ENCODE data around the gene SEBOX. TPM values are rescaled to one million over a fixed set of nuclear protein-coding genes. Genes with fewer than 3 reads are reported as not detected.

Gene SEBOX
- total and polyA plus RNA-seq, 2 of the 8 experiments (the other 6 are each of a cell fraction or from before 2014, with no cell fraction given), result not detected

DNA sequence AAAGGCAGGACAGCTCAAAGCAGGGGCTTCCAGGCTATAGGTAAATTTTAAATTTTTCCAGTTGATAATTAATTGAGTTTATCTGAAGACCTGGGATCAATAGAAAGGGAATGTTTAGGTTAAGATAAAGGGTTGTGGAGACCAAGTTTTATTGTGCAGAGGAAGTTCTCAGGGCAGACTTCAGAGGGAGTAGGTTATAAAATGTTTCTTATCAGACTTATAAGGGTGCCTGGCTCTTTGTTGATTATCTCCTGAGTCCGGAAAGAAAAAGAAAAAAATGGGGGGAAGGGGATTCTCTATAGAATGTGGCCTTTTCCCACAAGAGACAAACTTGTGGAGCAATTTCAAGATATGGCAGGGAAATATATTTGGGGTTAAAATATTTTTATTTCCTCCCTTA is 25.1 kb upstream of the SEBOX start:
- ChIA-PET CTCF (ENCODE audit: partially characterized antibody) (interaction anchor here (1.6 to 14.7 kb wide), 3 partner anchors 8 to 27 kb away, joined by 3 to 142 read pairs (median 9); no protein-coding TSS in a partner anchor), POLR2A (ENCODE audit: partially characterized antibody) (interaction anchor here (0.6 to 12.7 kb wide), 2 partner anchors 12 to 87 kb away, joined by 3 to 135 read pairs; partner anchors contain the start of gene SLC46A1)
- Histone ChIP-seq H2BK12ac (ENCODE audit: low read depth, low read length) (no peak overlapping the region), H3K79me1 (ENCODE audit: low read depth, low read length) (no peaks in the 10 kb centered on the region), H3K79me2 (ENCODE audit: control insufficient read depth in 1 of 2, insufficient read depth in 2 of 2, low read length in 2 of 2) (no peaks in the 10 kb centered on the region), H2AK5ac (ENCODE audit: low read depth, low read length) (no peak overlapping the region), H3K27me3 (replicated peaks in 1 of 4; ENCODE audit: control insufficient read depth in 3 of 4, extremely low read depth in 1 of 4, insufficient read depth in 3 of 4, low read length in 3 of 4) (peaks cover 4 to 11% (median 8%) of the 10 kb centered on the region in 4 experiments), H3K4me3 (ENCODE audit: extremely low read depth in 1 of 4, insufficient read depth in 2 of 4, low read depth in 3 of 4, low read length in 4 of 4) (no peak overlapping the region), H2BK120ac (replicated peaks; ENCODE audit: low read depth, low read length) (no peak overlapping the region), H2AFZ (ENCODE audit: low read length) (no peak overlapping the region), H4K5ac (ENCODE audit: insufficient read length, low read depth, low read length) (no peak overlapping the region), H4K20me1 (replicated peaks in 1 of 2; ENCODE audit: control insufficient read depth in 1 of 2, insufficient read depth in 2 of 2, low read length in 2 of 2) (no peaks in the 10 kb centered on the region), H3K23ac (ENCODE audit: insufficient read length) (no peak overlapping the region), H3K4me1 (replicated peaks in 1 of 4; ENCODE audit: control insufficient read depth in 3 of 4, insufficient read depth in 4 of 4, low read length in 3 of 4) (no peaks in the 10 kb centered on the region; a peak in 2 of 7 replicates), H3K18ac (ENCODE audit: extremely low read depth, low read length) (no peak overlapping the region), H2BK15ac (ENCODE audit: low read length) (no peak overlapping the region), H2BK20ac (ENCODE audit: low read length) (no peak overlapping the region), H3K14ac (ENCODE audit: insufficient read length) (no peak overlapping the region), H3K23me2 (ENCODE audit: low read depth, low read length) (no peaks in the 10 kb centered on the region; the same call in 1 of the 2 replicates), H4K91ac (replicated peaks; ENCODE audit: insufficient read length, low read length) (no peak overlapping the region), H3K4ac (replicated peaks; ENCODE audit: insufficient read length, low read depth, low read length) (no peak overlapping the region), H3K27ac (ENCODE audit: low read depth, low read length) (no peak overlapping the region), H2BK5ac (ENCODE audit: low read depth, low read length) (no peak overlapping the region), H3K9me3 (ENCODE audit: insufficient read depth in 2 of 2, low read depth in 1 of 2, low read length in 1 of 2) (no peaks in the 10 kb centered on the region), H3K56ac (replicated peaks; ENCODE audit: insufficient read length, low read depth, low read length) (no peak overlapping the region), H3K9ac (replicated peaks in 1 of 4; ENCODE audit: extremely low read depth in 1 of 4, low read depth in 3 of 4, low read length in 3 of 4) (no peak overlapping the region), H3K4me2 (ENCODE audit: insufficient read depth in 1 of 2, low read depth in 2 of 2, low read length in 2 of 2) (no peak overlapping the region), H3K36me3 (ENCODE audit: control insufficient read depth in 2 of 4, insufficient read depth in 4 of 4, low read length in 3 of 4) (0 out of 8 replicates have a peak, but pooled peaks cover 0 to 3% (median 0%) of the 10 kb centered on the region in 4 experiments), H4K8ac (ENCODE audit: extremely low read depth, insufficient read depth, low read length) (no peak overlapping the region)
- FAIRE-seq, result no peak
- WGBS, 2 experiments (ENCODE audit: extremely low coverage in 1 of 2, insufficient coverage in 1 of 2, insufficient read length in 1 of 2, insufficient replicate concordance in 2 of 2, low coverage in 1 of 2, low lambda C conversion rate in 2 of 2, missing lambda C conversion rate in 1 of 2), result 92% methylated on average over 1 of the region's 1 CpG; no CpG with 5 or more reads in 1 of the 2 experiments
- DNase-seq (ENCODE audit: low read depth in 1 of 2, low spot score in 2 of 2), result no peak
- no peak for TF ChIP-seq GABPA (IDR thresholded peaks at IDR 0.05; ENCODE audit: borderline replicate concordance, insufficient read depth, low read length)
- TF ChIP-seq TEAD4 (IDR thresholded peaks at IDR 0.05; ENCODE audit: low read depth, low read length), result no peak
- TF ChIP-seq, protein P1, sequence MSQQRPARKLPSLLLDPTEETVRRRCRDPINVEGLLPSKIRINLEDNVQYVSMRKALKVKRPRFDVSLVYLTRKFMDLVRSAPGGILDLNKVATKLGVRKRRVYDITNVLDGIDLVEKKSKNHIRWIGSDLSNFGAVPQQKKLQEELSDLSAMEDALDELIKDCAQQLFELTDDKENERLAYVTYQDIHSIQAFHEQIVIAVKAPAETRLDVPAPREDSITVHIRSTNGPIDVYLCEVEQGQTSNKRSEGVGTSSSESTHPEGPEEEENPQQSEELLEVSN (IDR thresholded peaks at IDR 0.05), result no peak
- no peak for TF ChIP-seq RNF2 (IDR thresholded peaks at IDR 0.05; ENCODE audit: borderline replicate concordance, low read depth, low read length, missing control alignments, poor library complexity, severe bottlenecking)
- TF ChIP-seq YY1 (IDR thresholded peaks at IDR 0.05; ENCODE audit: low read depth, low read length), result no peak
- TF ChIP-seq, protein P2, sequence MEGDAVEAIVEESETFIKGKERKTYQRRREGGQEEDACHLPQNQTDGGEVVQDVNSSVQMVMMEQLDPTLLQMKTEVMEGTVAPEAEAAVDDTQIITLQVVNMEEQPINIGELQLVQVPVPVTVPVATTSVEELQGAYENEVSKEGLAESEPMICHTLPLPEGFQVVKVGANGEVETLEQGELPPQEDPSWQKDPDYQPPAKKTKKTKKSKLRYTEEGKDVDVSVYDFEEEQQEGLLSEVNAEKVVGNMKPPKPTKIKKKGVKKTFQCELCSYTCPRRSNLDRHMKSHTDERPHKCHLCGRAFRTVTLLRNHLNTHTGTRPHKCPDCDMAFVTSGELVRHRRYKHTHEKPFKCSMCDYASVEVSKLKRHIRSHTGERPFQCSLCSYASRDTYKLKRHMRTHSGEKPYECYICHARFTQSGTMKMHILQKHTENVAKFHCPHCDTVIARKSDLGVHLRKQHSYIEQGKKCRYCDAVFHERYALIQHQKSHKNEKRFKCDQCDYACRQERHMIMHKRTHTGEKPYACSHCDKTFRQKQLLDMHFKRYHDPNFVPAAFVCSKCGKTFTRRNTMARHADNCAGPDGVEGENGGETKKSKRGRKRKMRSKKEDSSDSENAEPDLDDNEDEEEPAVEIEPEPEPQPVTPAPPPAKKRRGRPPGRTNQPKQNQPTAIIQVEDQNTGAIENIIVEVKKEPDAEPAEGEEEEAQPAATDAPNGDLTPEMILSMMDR (IDR thresholded peaks at IDR 0.05; ENCODE audit: control extremely low read depth in 1 of 3, insufficient read depth in 1 of 3, low read depth in 1 of 3, low read length in 3 of 3), result no peak
- no peak for TF ChIP-seq JUN (IDR thresholded peaks at IDR 0.05; ENCODE audit: low read depth, low read length)
- no peak for TF ChIP-seq TAF1 (IDR thresholded peaks at IDR 0.05; ENCODE audit: low read depth, low read length)
- no peak for TF ChIP-seq SAP30 (IDR thresholded peaks at IDR 0.05; ENCODE audit: insufficient read depth, insufficient replicate concordance, low read length)
- no peak for TF ChIP-seq CHD1 (IDR thresholded peaks at IDR 0.05; ENCODE audit: low read depth, low read length)
